Left renal pelvis (tissue), 4 donors: ENCODE measurements around the gene PCGF2. TPM values are rescaled to one million over a fixed set of nuclear protein-coding genes. Genes with fewer than 3 reads are reported as not detected.

Experiments used
- DNase-seq, 4 donors: peaks; one replicate each; pipeline ENCODE4 v3.0.0-alpha.2; 2013; ENCODE audit warnings: low read depth in 4 of 4, low spot score in 3 of 4
- polyA plus RNA-seq, 4 donors: library from polyadenylated mRNA; unstranded; fragments of 120-200 nt; gene quantifications; one replicate each; pipeline ENCODE4 v1.2.1, GENCODE V29; 2013; ENCODE audit not compliant: insufficient read length in 4 of 4

Gene PCGF2
- polyA plus RNA-seq, 4 donors = 71.4 to 103 (median 83.1) TPM

DNA sequence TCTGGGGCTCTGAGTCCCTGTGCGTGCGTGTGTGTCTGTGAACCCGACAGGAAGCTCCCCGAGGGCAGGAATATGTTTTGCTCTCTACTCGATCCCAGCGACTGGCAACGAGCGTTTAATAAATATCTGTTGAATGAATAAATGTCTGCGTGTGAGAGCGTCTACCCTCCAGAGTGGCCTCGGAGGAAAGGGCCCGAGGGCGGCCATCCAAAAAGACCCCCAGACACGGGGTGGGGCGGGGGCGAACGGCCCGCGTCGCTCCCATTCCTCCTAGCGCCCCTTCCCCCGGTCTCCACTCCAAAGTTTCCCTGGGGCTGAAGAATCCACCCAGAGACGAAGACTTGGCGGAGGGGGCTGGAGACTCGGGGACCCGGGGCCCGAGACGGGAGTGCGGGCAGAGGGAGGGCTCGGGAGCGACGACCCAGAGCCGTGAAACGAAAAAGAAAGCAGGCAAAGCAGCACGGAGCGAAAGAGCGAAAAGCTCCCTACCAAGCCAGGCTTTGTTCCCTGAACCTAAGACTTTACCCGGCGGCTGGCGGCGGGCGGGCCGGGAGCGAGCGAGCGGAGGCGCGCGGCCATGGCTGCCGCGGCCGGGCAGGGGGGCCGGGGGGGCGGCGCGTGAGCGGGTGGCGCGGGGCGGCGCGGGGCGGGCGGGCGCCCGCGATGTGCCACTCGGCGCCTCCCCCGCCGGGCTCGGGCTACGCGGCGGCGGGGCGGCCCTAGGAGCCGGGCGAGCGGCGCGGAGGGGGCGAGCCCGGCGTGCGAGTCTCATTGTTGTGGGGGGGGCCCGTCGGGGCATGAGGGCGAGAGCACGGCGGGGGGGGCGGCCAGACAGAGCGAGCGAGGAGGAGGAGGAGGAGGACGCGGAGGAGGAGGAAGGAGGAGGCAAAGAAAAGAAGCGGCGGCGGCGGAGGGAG is 43.3 kb downstream of the PCGF2 start, which contains the start of gene MLLT6:
MLLT6 (plus strand) TSS at position 668 of the 917 bp plus-strand sequence. CDS start 360 bp downstream, outside the sequence.
- DNase-seq = peak in 1 of 4 donors; percentile 71

GRCh38 chr17:38703742-38704605 is 44.2 kb downstream of the PCGF2 start:
- peak in 3 of 4 donors; percentile 70 to 84 (median 78) for DNase-seq

GRCh38 chr17:38702916-38703741 is 45.0 kb downstream of the PCGF2 start:
- no peak for DNase-seq

- DNase-seq = peak in 2 of 4 donors; percentile 74 to 76
Observed at GRCh38 chr17:38702166-38702915, 45.8 kb downstream of the PCGF2 start.

GRCh38 chr17:38701504-38702165 is 46.5 kb downstream of the PCGF2 start:
- DNase-seq = no peak

DNA sequence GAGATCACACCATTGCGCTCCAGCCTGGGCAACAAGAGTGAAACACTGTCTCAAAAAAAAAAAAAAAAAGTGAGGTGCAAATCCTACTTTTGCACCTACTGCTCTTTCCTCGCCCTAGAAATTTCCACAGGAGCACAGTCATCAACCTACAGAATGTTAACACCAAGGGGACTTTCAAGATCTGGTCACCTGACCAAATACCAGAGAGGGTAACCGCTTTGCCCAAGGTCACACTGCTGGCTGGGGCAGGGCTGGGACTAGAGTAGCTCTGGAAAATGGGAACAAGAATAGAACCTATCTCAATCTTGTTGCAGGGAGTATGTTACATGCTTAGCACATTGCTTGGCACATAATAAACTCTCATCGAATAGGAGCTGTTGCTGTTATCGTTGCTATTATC is 49.4 kb downstream of the PCGF2 start:
- no peak for DNase-seq

DNA sequence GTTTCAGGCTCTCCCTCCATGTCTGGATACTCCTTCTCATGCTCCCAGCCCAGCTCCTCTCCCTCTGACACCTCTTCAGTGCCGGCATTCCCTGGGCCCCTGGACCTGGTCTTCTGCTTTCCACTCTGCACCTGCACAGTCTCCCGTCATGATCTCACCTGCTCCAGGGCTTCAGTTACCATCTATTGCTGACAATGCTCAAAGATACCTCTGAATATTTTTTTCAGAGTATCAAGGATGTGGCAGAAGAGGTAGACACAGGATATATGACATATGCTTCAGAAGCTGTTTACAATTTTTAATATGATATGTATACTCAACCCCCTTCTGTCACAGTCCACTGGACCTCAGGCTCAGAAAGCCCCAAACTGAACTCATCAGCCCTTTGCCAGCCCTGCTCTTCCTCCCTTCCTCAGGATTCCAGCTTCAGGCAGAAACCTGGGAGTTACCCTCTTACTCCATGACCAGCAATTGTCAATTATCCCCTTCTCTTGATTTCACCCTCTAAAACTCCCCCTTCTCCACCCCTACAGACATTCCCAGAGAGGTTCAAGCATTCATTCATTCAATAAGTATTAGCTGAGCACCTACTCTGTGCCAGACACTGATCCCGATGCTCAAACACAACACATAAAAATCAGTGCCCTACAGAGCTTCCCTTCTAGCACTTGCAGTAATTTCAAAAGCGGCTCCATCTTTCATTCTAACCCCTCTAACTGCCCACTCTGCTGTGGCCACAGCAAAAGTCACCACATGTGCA is 50.9 kb downstream of the PCGF2 start:
- DNase-seq = no peak

DNA sequence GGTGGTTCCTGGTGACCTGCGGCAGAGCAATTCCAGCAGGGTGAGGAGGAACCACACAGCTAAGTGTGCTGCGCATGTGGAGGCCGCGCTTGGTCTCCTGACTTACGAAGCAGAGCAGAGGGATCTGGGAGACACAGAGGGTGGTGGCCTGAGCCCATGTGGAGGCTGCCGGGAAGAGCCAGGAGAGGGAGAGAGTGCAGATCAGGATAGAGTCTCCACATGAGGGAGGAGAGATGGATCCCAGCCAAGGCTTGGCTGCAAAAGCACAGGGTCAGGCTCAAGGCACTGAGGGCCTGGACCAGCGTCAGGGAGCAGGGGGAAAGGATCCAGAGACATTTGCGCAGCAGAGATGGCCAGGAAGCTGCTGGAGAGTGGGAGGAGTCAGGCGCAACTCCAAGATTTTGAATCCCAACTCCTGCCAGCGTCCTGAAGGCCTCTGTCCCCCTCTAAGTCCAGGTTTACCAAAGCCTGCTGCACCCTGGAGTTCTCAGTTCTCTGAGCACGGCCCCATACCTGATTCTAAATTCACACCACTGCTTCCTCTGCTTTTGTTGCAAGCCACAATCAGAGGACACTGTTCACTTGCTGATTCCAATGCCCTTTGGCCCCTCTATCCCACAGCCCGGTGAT is 54.3 kb downstream of the PCGF2 start:
- DNase-seq = no peak

DNA sequence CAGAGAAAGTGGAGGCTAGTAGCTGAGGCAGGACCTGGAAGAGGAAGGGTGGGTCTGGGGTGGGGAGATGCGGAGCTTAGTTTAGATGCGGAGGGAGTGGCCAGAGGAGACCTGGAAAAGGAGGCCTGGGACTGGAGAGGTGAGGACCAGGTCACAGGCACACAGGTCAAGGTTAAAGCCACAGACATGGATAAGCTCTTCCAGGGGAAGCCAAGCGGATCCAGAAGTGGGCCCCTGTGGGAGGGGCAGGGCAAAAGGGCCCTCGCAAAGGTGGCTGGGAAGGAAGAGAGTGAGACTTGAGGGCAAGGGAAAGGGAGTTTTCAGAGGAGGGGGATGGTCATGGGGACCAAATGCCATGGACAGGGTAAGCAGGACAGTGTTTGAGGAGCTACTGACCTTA is 57.0 kb downstream of the PCGF2 start:
- no peak for DNase-seq

DNA sequence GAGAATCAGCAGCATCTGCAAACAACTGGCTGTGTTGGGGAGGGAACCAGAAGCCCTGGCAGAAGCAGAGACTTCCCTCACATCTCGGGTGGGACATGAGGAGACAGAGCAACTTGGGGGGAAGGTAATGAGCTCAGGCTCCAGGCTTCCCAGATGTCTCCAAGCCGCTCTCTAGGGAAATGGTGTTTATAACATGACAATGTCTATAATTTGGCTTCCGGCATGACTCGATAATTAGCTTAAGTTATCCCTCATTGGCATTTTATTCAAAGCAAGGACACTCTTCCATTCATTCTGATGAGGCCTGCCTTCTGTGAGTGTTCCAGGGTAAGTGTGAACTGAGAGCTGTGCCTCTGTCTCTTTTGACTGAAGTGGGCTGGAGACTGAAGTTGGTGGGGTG is 57.8 kb downstream of the PCGF2 start:
- no peak for DNase-seq

DNA sequence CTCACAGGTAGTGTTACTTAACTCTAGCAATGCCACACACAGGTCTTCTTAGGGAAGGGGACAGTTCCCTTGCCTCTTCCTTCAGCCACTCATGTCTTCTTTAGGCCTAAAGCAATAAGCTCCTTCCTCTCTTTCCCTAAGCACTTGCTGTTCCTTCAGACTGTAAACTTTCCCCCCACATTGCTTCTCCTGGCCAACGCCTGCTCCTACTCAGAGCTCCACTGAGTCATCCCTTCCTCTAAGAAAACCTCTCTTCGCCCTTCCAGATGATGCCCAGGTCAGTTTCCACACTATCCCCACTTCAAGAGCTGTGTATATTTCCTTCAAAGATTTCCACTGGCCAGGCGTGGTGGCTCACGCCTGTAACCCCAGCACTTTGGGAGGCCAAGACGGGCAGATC is 60.9 kb downstream of the PCGF2 start:
- DNase-seq = no peak

GRCh38 chr17:38685491-38685890 is 62.6 kb downstream of the PCGF2 start:
- DNase-seq = no peak

Other genes starting within 250 kb of the PCGF2 start
- gene SRCIN1, start 142.4 kb downstream of the PCGF2 start, polyA plus RNA-seq = 1 to 10 TPM; 3.0 to 6.2 (median 4.9) TPM
- gene EPOP, start 73.4 kb downstream of the PCGF2 start, polyA plus RNA-seq = 1 to 10 TPM; 1.1 to 1.6 (median 1.4) TPM
- gene MLLT6, start 43.1 kb downstream of the PCGF2 start, polyA plus RNA-seq = 100 to 1,000 TPM in 1 of 4 donors, 10 to 100 TPM in 3; 64.1 to 137 (median 91.3) TPM
- 10 to 100 TPM; 10.3 to 15.4 (median 11.3) TPM for gene CISD3, start 18.0 kb downstream of the PCGF2 start, polyA plus RNA-seq
- 100 to 1,000 TPM in 3 of 4 donors, 10 to 100 TPM in 1; 77.4 to 124 (median 113) TPM for gene PSMB3, start 4.4 kb upstream of the PCGF2 start, polyA plus RNA-seq
- gene PIP4K2B, start 51.2 kb upstream of the PCGF2 start, polyA plus RNA-seq = 10 to 100 TPM; 77.9 to 81.5 (median 79.8) TPM
- gene CWC25, start 77.0 kb upstream of the PCGF2 start, polyA plus RNA-seq = 10 to 100 TPM; 22.1 to 30.5 (median 24.9) TPM
- 1,000 to 10,000 TPM; 2,352 to 3,215 (median 2,597) TPM for gene RPL23, start 105.4 kb upstream of the PCGF2 start, polyA plus RNA-seq
- 100 to 1,000 TPM; 140 to 149 (median 146) TPM for gene LASP1, start 121.7 kb upstream of the PCGF2 start, polyA plus RNA-seq
- not detected for gene FBXO47, start 219.1 kb upstream of the PCGF2 start, polyA plus RNA-seq